Stomach (tissue), 4 donors: Measurements from ENCODE around the gene PRRX2.

Source experiments
- CTCF ChIP-seq, 7 experiments: fragments of 450-650 bp in 4 of 7; fragments of 200-600 bp in 3 of 7; sonication (generic) in 3 of 7; IDR thresholded peaks; one replicate each; pipeline ENCODE4 v1.5.1; 2016 to 2019; ENCODE audit warnings: antibody characterized with exemption in 7 of 7, control low read depth in 2 of 7, mild to moderate bottlenecking in 1 of 7
- EP300 ChIP-seq: sonication (generic); formaldehyde crosslinking; IDR thresholded peaks from one replicate; pipeline ENCODE4 v1.6.1; 2017; ENCODE audit warnings: antibody characterized with exemption

GRCh38 chr9:129678844-129679243, 13.4 kb downstream of the PRRX2 start:
- TF ChIP-seq EP300 (no peak), CTCF (IDR thresholded peaks at IDR 0.05) (no peak)
